GM12865 (cell line): ENCODE measurements around the gene ZNF778.
"Not testable (repeated sequence)": the region's sequence is repeated elsewhere in the genome, so short reads cannot be mapped to it uniquely, and the experiment has no call there.

Experiments used
- DNase-seq: peaks from one replicate; pipeline ENCODE4 v3.0.0; 2010; ENCODE audit warnings: low read depth
- H3K4me3 ChIP-seq: 2 replicates; pipeline ENCODE4 v1.5.1; 2011; ENCODE audit warnings: mild to moderate bottlenecking, low read depth, low read length, control low read depth
- CTCF ChIP-seq: IDR thresholded peaks from 2 replicates; pipeline ENCODE4 v1.5.1; 2011; ENCODE audit warnings: low read length, control low read depth, low read depth, inconsistent platforms; ENCODE audit not compliant: insufficient read depth; ENCODE audit errors: missing control alignments

ZNF778 gene

GRCh38 chr16:89246383-89246902 is 28.9 kb downstream of the ZNF778 start:
- H3K4me3 ChIP-seq: no peak overlapping the region; the same call in 1 of the 2 replicates
- no peak for DNase-seq
- no peak for TF ChIP-seq CTCF

GRCh38 chr16:89246903-89247733 is 29.6 kb downstream of the ZNF778 start:
- DNase-seq: peak; percentile 88
- peak overlapping the region; percentile 45 for H3K4me3 ChIP-seq
- TF ChIP-seq CTCF: no peak

GRCh38 chr16:89247734-89248075 is 30.2 kb downstream of the ZNF778 start:
- peak overlapping the region; percentile 4 for H3K4me3 ChIP-seq
- DNase-seq: not testable (repeated sequence)

- no peak for DNase-seq
- H3K4me3 ChIP-seq: no peak overlapping the region
- TF ChIP-seq CTCF: no peak
These were observed 30.9 kb downstream of the ZNF778 start for GRCh38 chr16:89248196-89248982.

GRCh38 chr16:89253548-89254287 is 36.2 kb downstream of the ZNF778 start:
- no peak overlapping the region for H3K4me3 ChIP-seq
- DNase-seq: no peak
- no peak for TF ChIP-seq CTCF

GRCh38 chr16:89256651-89257254 is 39.2 kb downstream of the ZNF778 start:
- no peak for TF ChIP-seq CTCF
- no peak overlapping the region for H3K4me3 ChIP-seq
- DNase-seq: no peak

- no peak for DNase-seq
- TF ChIP-seq CTCF: no peak
- H3K4me3 ChIP-seq: no peak overlapping the region
These were observed 39.8 kb downstream of the ZNF778 start for GRCh38 chr16:89257281-89257731.
